GM19193 (cell line): ENCODE results near the gene CNTN4.

Source experiments
- POLR2A ChIP-seq: IDR thresholded peaks from 4 replicates; pipeline ENCODE4 v1.6.1; 2011; ENCODE audit not compliant: insufficient read depth, insufficient read length; ENCODE audit errors: extremely low read depth

The CNTN4 gene

DNA sequence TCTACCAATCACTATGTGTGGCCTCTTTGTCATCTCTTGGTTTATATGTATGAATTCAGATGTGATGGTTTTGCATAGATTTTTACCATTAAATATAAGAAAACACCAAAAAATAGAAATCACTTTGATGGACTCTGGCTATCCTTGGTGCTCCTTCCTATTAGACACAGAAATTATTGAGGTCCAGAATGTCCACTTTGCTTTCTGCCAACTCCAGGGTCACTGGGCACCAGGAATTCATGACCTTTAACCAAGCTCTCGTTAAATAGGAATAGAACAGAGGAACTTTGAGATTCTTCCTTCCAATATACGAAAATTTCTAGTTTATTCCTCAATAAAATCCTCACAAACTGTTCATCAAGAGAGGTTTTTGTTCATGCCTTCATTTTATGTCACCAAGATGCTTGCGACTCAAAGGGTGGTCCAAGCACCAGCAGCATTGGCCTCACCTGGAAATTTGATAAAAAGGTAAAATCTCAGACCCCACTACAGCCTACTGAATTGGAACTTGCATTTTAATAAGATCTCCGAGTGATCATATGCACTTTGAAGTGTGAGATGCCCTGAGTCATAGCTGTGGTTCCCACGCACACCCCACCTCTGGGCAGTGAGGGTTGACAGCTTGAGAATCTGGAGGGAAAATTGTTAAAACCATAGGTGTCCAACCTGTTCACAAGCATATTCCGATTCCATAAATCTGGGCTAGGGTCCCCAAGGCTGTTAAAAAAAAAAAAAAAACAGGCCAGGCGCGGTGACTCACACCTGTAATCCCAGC, 725.0 kb downstream of the CNTN4 start:
- no peak for TF ChIP-seq POLR2A

DNA sequence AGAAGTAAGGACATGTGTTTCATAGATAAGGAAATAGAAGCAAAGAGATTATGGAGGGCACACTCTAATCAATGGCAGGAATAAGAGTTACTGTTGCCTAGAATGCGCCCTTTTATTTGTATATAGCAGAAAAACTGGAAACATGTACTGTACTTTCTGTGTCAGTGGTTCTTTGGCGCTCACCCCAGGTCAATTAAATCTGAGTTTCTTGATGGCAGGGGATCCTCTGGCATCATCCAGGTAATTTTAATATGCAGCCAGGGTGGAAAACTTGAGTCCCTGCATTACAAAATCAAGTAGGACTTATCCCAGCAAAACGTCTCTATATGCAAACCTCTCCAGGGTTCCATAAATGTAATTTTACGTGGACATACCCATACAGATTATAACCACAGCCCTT, 727.4 kb downstream of the CNTN4 start:
- TF ChIP-seq POLR2A, result no peak

GRCh38 chr3:2826453-2826852, 727.8 kb downstream of the CNTN4 start:
- no peak for TF ChIP-seq POLR2A

- no peak for TF ChIP-seq POLR2A
Measured at GRCh38 chr3:2837239-2837638, 738.6 kb downstream of the CNTN4 start.

- TF ChIP-seq POLR2A, result no peak
Measured at GRCh38 chr3:2837910-2838309, 739.2 kb downstream of the CNTN4 start.

DNA sequence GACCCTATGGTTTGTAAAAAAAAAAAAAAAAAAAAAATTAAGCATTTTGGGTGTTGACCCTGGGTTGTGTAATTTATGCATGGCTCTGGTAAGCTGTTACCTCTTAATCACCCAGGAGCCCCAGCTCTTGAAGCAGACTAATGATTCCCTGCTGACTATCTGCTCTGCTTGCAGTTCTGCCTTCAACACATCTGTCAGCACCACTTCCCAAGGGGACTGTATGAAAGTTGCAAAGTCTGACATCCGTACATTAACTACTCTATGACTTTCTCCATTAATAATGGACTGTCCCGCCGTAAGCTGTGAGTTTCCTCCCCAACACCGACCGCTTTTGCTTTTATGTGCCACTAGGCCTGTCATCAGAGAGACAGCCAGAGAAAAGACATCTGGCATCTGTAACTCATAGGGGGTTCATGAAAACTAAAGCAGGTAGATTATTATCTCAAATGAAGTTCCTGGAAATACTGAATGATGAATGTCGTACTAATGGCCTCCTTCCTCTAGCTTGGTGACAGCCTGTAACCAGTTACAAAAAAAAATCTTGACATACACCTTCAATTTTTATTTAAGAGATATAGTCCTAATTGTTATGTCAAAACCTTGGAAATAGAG, 740.0 kb downstream of the CNTN4 start:
- TF ChIP-seq POLR2A, result no peak

GRCh38 chr3:2839876-2840275, 741.2 kb downstream of the CNTN4 start:
- no peak for TF ChIP-seq POLR2A

DNA sequence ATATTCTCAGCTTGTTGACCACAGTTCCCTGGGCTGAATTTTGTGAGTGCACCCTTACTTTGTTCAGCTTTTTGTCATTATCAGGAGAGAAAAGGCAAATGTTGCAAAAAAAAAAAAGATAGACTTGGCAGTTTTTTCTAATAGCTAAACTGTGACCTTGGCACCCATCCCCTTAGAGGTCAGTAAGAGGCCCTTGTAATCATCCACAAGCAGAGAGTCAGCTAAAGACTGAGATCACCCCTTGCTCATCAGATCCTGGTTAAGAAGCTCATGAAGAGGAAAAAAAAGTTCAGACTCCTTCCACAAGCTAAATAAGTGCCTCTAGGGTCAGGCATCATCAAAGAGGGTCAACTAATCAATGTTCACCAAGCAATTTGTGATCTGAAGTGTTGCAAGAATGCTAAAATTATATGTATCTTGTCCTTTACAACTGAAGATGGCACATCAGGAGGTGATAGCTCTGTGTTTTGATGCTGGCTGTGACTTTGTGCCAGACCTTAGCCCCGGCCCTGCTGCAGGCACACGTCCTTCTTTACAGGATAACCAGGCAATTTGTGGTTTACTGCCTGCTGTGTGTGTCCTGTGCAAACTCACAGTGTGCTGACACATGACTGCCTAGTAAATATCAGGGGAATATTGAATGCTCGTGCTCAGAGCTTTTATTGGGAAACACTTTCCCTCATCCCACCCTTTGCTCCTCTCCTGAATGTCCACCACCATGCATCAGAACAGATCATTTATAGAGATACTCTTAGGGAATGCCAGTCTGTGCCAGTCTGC, 748.6 kb downstream of the CNTN4 start:
- TF ChIP-seq POLR2A, result no peak

DNA sequence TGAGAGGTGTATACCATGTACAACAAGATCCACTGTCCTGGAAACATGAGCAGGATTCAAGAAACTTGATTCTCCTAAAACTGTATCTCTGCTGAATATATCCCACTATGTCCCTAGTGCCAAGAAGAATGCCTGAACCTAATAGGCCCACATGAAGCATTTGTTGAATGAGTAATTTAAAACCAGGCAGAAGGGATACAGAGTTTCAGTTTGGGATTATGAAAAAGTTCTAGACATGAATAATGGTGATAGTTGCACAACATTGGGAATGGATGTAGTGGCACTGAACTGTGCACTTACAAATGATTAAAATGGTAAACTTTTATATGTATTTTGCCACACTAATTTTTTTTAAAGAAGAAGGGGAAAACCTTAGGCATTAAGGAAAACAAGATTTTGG, 750.4 kb downstream of the CNTN4 start:
- no peak for TF ChIP-seq POLR2A

DNA sequence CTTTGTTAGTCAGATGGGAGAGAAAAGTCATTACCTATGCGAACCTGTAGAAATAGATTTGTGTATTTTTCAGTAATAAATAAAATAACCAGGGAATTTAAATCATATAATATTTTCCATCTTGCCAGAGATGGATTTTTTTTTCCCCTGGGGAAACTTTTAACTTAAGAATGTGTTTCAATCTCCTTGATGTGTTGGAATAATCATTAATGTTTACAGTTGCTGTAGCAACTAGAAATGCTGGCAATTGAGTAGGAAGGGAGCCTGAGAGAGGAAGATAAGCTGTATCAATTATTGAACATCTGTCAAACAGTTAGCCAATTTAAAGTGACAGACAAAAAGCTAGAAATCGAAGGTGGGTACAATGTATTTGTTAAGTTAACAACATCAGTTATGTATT, 752.0 kb downstream of the CNTN4 start:
- no peak for TF ChIP-seq POLR2A

DNA sequence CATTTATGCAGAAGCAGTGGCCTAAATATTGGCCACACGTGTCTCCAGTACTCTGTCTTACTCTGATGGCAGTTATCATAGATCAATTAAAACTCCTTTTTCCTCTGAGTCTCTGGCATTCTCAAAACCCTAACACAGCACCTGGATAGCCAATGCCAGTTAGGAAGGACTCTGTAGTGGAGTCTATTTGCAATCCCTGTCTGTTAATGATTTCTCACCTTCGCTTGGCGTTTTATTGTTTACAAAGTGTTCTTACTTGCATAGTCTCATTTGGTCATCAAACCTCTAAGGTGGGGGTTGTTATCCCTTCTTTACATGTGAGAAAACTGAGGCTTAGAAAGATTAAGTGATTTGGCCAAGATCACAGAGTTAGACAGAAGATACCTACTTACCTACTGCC, 752.7 kb downstream of the CNTN4 start:
- TF ChIP-seq POLR2A, result no peak

DNA sequence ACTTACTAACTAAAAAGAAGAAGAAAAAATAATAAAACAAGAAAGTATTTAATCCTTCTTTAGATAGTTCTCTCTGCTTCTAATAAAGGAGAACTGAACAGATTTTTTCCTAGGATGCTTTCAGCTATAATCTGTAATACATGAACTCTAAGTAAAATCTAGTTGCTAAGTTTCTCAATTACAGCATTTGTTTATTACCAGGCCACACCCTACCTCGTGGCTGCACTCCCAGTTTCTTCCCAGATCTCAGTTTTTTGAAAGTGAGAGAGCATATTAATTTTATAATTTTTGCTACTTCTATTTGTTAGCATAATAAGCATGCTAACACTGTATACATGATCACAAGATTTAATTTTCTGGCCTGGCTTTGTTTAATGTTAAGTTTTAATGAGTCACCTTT, 753.2 kb downstream of the CNTN4 start:
- no peak for TF ChIP-seq POLR2A

DNA sequence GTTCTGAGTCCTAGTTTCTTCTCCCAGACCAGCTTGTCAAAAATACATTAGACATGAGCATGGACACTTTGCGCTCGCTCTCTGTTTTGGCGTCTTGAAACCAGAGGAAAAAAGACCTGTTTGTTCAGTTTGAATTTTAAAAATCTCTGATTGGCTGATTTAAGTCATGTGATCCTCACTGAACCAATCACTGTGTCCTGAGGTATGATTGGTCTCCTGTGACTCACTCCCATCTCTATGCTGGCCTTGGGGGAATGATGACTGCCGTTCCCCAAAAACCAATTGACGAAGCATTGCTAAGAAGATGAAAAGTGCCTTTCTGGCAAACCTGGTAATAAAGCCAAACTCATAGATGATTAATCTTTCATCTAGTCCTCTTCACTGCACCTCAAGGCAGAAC, 755.0 kb downstream of the CNTN4 start:
- no peak for TF ChIP-seq POLR2A

DNA sequence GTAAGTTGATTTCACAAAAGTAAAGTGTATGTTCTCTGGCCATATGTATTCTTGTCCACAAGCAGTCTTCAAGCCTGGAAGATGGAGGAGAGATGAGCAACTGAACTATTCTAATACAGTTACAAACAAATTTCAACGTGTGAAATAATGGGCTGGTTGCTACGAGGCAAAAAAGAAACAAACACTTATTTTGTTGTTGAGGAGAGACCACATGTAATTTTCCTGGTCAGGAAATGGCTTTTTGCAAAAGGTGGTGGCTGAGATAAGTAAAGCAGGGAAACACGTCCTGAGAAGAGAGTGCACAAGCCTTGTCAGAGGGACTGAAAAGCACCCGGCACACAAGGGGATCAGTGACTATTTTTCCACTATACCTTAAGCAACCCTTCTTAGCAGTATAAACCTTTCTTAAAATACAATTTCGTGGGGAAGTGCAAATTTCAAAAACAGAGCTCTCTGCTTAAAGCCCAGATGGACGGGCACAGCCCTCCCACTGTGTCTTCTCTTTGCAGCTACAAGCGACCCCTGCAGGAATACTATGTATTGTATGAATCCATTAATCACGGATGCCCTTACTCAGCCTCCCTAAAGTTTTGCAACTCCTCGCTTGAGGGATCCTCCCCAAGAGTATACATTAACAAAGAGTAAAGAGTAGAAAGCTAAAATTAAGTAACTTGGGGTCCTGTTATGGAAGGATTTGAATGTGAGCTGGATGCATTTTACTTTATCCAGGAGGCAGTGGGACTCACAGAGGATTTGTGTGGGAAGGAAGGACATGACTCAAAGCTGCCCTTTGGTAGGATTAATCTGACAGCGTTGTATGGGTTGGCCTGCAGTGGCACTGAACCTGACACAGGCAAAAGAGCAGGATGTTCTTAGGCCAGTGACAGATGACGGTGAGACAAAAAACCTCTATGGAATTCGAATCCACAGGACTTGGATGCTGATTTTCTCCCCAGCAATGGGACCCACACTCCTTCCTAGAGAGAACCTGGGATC, 757.8 kb downstream of the CNTN4 start:
- no peak for TF ChIP-seq POLR2A

DNA sequence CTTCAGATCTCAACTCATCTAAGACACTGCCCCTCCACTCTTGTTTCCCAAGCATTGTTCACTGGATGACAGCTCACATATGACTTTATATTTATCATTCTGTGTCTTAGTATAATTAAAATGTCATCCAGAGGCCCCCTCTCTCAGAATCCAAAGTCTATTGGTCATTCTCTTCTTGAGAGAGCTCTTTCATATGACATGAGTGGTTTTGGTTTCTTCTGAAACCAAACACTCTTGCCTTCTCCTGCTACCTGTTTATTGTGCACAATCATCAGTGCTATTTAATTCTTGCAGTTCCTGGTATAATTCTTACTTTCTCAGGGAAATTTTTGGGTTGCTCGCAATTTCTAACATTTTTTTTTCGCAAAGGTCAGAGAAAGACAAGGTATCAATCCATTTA, 762.0 kb downstream of the CNTN4 start:
- TF ChIP-seq POLR2A, result no peak
